Activated CD8-positive, alpha-beta memory T cell treated with anti-CD3 and anti-CD28 coated beads, Interleukin-2, amount 50 U/mL, for 1 hour (primary cell): ENCODE results near the gene ZNF488.

Experiments
- DNase-seq: peaks from one replicate; pipeline ENCODE4 v3.0.0-alpha.2; 2020; ENCODE audit errors: extremely low read depth

The ZNF488 gene

GRCh38 chr10:47366181-47366631 is 17.9 kb downstream of the ZNF488 start:
- DNase-seq, result no peak

- DNase-seq, result no peak
Observed at GRCh38 chr10:47365431-47366180, 18.5 kb downstream of the ZNF488 start.

DNA sequence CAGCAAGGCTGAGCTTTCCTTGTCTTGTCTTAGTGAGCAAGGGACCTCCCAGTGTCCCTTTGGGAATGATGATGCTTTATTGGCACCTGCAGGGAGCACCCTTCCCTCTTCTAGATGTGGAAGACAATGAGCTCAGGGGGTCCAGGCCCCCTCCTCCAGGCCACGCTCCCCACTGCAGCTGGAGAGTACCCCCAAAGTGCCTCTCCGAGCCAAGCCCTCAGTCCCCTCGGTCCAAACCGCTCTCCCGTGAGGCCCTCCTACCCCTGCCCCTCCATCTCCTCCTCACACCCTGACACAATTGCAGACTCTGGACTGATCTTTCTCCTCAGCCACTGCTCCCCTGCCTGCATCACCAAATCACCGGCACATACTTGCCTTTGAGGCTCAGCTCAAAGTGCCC is 19.2 kb downstream of the ZNF488 start:
- DNase-seq, result no peak

- DNase-seq, result no peak
Observed at GRCh38 chr10:47364366-47364765, 19.7 kb downstream of the ZNF488 start.

DNA sequence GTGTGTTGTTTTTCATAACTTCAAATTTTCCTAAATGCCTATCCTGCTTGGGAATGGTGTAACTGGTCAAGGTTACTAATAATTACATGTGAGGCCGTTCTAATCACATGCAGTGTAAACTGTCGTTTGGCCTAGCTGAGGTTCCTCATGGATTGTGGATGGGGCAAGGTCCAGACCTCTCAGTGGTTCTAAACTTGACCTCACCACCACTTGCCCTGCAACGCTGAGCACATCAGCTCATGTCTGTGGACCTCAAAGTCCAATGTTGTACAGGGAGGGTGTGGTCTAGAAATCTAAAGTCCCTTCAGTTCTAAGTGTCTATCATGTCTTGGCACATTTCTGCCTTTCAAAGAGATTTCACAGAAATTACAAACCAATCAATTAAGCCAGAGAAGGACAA is 20.3 kb downstream of the ZNF488 start:
- DNase-seq, result no peak

GRCh38 chr10:47362199-47362598 is 21.9 kb downstream of the ZNF488 start:
- DNase-seq, result no peak

GRCh38 chr10:47361293-47361692 is 22.8 kb downstream of the ZNF488 start:
- no peak for DNase-seq

- no peak for DNase-seq
Observed at GRCh38 chr10:47360419-47361040, 23.6 kb downstream of the ZNF488 start.

DNA sequence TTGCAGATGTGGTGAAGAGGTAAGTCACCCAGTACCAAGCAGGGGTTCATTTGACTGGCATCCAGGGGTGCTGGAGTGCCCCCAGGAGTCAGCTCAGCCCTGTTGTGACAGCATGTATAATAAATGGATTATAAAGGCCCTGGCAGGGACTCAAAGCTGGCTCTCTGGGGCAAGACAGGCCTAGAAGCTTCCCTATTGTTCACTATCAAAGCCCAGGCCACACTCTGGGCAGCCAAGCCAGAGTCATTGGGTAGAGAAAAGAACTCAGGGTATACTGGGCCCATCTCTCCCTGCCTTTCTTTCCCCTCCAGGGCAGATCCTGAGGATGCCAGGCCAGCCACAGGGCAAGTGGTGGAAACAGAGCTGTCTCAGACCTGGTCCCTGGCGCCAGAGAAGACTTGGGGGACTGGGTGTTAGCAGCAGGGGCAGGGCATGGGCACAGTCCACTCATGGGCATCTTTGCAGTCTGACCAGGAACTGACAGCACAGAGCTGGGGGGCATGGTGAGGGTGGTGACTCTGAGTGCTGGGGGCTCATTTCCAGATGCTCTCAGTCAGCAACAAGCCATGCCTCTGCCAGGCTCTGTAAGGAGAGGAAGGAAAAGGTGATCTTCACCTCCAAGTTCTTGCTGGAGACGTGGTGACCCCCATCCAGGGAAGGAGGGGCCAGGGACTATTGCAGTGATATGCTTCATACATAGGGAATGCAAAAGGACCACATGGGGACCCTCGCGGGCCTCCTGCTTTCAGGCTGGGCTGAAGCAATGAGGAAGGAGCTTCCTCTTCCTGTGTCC is 24.3 kb downstream of the ZNF488 start:
- DNase-seq, result no peak

- no peak for DNase-seq
Observed at GRCh38 chr10:47359101-47359500, 25.0 kb downstream of the ZNF488 start.

- DNase-seq, result no peak
Observed at GRCh38 chr10:47358457-47358856, 25.6 kb downstream of the ZNF488 start.

DNA sequence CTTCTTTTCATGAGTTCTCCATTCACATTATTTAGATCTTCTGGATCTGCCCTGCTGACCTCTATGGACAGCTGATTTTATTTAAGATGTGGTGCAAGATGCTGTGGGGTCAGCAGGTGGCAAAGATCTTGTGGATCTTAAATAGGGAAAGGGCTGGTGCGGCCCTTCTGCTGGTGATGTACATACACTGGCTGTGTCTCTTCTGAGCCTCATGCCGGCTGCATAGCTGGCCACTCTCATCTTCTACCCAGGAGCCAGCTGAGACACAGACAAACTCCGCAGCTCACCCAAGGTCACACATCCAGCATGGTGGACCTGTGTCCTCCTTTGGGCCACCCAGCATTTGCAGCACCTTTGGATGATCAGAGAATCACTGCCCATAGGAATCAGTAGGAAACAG is 26.2 kb downstream of the ZNF488 start:
- no peak for DNase-seq

- no peak for DNase-seq
Observed at GRCh38 chr10:47357131-47357582, 26.9 kb downstream of the ZNF488 start.

DNA sequence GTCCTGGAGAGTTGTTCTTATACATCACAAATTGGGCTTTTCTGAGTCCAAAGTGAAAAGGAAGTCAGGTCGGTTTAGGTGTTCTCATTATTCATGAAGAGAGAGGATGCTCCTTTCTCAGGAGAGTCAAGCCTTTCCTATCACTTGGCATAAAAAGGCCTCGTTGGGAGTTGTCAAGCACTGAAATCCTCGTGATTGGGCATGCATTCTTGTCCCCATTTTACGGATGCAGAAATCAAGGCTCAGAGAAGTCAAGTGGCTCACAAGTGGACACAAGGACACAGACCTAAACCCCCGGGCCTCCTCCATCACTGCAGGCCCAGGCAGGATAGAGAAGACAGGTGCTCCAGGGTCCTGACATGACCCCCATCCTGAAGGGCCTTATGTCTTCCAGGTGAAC is 27.4 kb downstream of the ZNF488 start:
- DNase-seq, result no peak

GRCh38 chr10:47354900-47355299 is 29.2 kb downstream of the ZNF488 start:
- no peak for DNase-seq

GRCh38 chr10:47354165-47354564 is 29.9 kb downstream of the ZNF488 start:
- DNase-seq, result no peak

DNA sequence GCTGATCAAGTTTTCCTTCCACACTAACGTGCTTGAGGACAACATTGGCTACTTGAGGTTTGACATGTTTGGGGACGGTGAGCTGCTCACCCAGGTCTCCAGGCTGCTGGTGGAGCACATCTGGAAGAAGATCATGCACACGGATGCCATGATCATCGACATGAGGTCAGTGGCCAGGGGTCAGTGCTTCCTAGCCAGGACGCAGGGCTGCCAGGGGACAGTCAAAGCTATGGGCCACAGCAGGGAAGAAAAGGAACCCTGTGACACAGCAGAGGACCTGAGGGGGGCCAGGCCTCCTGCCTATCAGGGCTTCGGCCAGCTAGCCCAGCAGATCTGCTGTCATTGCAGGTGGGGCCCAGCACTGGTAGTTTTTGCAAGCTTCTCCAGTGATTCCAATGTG is 30.7 kb downstream of the ZNF488 start:
- no peak for DNase-seq

DNA sequence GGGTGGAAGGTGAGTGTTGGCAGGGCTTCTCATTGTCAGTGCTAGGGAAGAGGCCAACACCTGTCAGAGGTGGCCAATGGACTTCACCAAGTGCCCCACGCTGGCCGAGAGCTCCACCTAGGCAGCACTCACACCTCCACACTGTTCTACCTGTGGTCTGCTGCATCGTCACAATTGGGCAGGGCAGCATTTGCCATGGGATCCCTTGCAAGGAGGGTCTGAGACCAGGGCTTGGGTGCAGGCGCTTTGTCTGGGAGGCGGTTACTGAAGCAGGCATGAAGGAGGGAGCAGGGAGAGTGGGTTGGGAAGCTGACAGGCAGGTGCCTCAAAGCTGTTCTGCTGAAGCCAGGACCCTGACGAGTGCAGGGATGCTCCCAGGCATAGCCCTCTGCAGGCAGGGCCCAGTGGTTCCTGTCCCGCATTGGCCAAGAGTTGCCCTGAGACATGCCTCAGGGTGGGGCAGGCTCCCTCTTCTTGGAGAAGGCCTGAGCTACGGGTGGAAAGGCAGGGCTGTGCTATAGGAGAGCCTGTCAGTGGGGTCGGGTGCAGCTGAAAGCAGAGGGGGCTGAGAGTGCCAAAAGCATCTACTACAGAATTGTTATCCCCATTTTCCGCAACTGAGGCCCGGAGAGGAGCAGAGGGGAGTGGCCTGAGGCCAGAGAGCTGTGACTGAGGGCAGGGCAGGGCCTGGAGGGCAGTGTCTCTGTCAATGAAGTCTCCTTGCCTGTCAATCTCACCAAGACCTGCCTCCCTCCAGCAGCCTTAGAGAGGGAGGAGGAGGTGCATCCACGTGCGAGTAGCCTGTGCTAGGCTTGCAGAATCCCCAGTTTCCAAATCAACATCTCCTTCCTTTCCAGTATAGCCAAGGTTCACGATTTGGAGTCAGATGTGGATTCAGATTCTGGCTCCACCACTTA is 31.9 kb downstream of the ZNF488 start:
- DNase-seq, result no peak

GRCh38 chr10:47350671-47351640 is 33.1 kb downstream of the ZNF488 start:
- no peak for DNase-seq

GRCh38 chr10:47349941-47350371 is 34.1 kb downstream of the ZNF488 start:
- DNase-seq, result no peak
